ENCODE measurements around the gene TSN.
"Not testable (repeated sequence)": the region's sequence is repeated elsewhere in the genome, so short reads cannot be mapped to it uniquely, and the experiment has no call there.

Gene TSN

GRCh38 chr2:121755237-121756111 lies at the start of gene TSN:
TSS of gene TSN (plus strand) at chr2:121755651. CDS start at chr2:121755780, 129 bp downstream.
- DNase-seq (ENCODE audit: low spot score) = peak; percentile 99

- DNase-seq (ENCODE audit: low spot score) = no peak
These were observed 49.5 kb upstream of the TSN start for GRCh38 chr2:121705958-121706357.

- DNase-seq (ENCODE audit: low spot score) = no peak
These were observed 48.0 kb upstream of the TSN start for GRCh38 chr2:121707344-121707919.

- DNase-seq (ENCODE audit: low spot score) = no peak
These were observed 47.5 kb upstream of the TSN start for GRCh38 chr2:121707920-121708361.

- no peak for DNase-seq (ENCODE audit: low spot score)
These were observed 45.5 kb upstream of the TSN start for GRCh38 chr2:121709776-121710469.

- no peak for DNase-seq (ENCODE audit: low spot score)
These were observed 44.8 kb upstream of the TSN start for GRCh38 chr2:121710470-121711170.

- DNase-seq (ENCODE audit: low spot score) = not testable (repeated sequence)
These were observed 44.0 kb upstream of the TSN start for GRCh38 chr2:121711481-121711880.

- DNase-seq (ENCODE audit: low spot score) = no peak
These were observed 39.3 kb upstream of the TSN start for GRCh38 chr2:121716126-121716525.

GRCh38 chr2:121717529-121717928 lies 37.9 kb upstream of the TSN start:
- no peak for DNase-seq (ENCODE audit: low spot score)

- no peak for DNase-seq (ENCODE audit: low spot score)
These were observed 33.5 kb upstream of the TSN start for GRCh38 chr2:121721926-121722325.

GRCh38 chr2:121722479-121722878 lies 33.0 kb upstream of the TSN start:
- peak; percentile 65 for DNase-seq (ENCODE audit: low spot score)

- no peak for DNase-seq (ENCODE audit: low spot score)
These were observed 32.1 kb upstream of the TSN start for GRCh38 chr2:121723316-121723715.

- DNase-seq (ENCODE audit: low spot score) = no peak
These were observed 28.1 kb upstream of the TSN start for GRCh38 chr2:121727332-121727731.

- no peak for DNase-seq (ENCODE audit: low spot score)
These were observed 27.5 kb upstream of the TSN start for GRCh38 chr2:121727950-121728349.

GRCh38 chr2:121731366-121731765 lies 24.1 kb upstream of the TSN start:
- DNase-seq (ENCODE audit: low spot score) = no peak

GRCh38 chr2:121734544-121734943 lies 20.9 kb upstream of the TSN start:
- not testable (repeated sequence) for DNase-seq (ENCODE audit: low spot score)

- DNase-seq (ENCODE audit: low spot score) = peak; percentile 9
These were observed 19.9 kb upstream of the TSN start for GRCh38 chr2:121735518-121736074.

- DNase-seq (ENCODE audit: low spot score) = no peak
These were observed 19.4 kb upstream of the TSN start for GRCh38 chr2:121736140-121736461.

- peak; percentile 99 for DNase-seq (ENCODE audit: low spot score)
These were observed 18.8 kb upstream of the TSN start, which contains the start of gene NIFK for GRCh38 chr2:121736462-121737336. TSS of gene NIFK (minus strand) at chr2:121736875. CDS start at chr2:121736850, 25 bp downstream.

GRCh38 chr2:121740973-121741372 lies 14.5 kb upstream of the TSN start:
- no peak for DNase-seq (ENCODE audit: low spot score)

- no peak for DNase-seq (ENCODE audit: low spot score)
These were observed 14.0 kb upstream of the TSN start for GRCh38 chr2:121741450-121741849.
